Forelimb muscle (tissue), 1 donor: Measurements from ENCODE around the gene GIPC3. TPM values are rescaled to one million over a fixed set of nuclear protein-coding genes. Genes with fewer than 3 reads are reported as not detected.

Source experiments
- DNase-seq: peaks from one replicate; pipeline ENCODE4 v3.0.0-alpha.2; 2013; ENCODE audit warnings: low read depth
- polyA plus RNA-seq: library from polyadenylated mRNA; unstranded; fragments of 120-200 nt; gene quantifications from one replicate; pipeline ENCODE4 v1.2.1, GENCODE V29; 2013; ENCODE audit not compliant: insufficient read length

The GIPC3 gene, protein sequence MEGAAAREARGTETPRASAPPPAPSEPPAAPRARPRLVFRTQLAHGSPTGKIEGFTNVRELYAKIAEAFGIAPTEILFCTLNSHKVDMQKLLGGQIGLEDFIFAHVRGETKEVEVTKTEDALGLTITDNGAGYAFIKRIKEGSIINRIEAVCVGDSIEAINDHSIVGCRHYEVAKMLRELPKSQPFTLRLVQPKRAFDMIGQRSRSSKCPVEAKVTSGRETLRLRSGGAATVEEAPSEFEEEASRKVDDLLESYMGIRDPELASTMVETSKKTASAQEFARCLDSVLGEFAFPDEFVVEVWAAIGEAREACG
- polyA plus RNA-seq: 1.4 TPM

DNA sequence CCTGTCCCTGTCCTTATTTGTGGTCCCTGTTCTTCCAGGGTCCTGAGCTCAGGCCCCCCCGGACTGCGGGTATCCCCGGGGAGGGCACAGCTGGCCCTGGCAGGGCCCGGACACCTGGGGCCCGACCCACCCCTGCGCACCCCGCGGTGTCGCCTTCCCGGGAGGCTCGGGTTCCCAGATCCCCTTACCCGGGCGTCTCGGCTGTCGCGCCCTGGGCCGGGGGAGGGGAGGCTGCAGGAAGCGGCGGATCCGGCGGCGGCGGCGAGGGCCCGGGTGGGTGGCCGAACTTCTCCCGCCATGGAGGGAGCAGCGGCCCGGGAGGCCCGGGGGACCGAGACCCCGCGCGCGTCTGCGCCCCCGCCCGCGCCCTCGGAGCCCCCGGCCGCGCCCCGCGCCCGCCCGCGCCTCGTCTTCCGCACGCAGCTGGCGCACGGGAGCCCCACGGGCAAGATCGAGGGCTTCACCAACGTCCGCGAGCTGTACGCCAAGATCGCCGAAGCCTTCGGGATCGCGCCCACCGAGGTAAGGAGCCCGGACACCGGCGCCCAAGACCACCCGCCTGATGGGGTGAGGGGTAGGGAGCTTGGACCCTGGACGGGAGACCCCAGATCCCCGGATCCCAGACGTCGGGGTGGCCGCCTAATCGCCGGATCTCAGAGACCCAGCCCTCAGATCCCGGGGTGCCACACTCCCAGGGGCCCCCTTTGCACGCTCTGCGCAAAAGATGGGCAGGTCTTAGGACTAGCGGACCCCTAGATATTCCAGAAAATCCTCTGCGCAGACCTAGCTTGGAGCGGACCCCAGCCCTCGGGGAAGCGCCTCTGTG lies at the start of gene GIPC3:
GIPC3 (plus strand) TSS at position 178 of the 826 bp plus-strand sequence; CDS start at position 298, 120 bp downstream.
- DNase-seq: no peak

DNA sequence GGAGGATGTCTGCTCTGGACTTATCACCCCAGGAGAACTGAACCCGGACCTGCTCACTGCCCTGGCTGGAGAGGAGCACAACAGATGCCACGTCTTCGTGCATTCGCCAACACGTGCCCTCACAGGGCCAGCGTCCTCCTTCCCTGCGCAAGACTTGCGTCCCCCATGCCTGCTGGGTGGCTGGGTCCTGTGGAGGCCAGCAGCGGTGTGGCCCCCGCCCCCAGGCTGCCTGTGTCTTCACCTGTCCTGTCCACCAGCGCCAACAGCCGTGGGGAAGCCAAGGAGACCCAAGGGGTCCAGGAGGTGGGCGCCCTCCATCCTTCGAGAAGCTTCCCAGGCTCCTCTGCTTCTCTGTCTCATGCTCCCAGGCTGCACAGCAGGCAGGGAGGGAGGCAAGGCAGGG lies 49.7 kb upstream of the GIPC3 start:
- DNase-seq: no peak

DNA sequence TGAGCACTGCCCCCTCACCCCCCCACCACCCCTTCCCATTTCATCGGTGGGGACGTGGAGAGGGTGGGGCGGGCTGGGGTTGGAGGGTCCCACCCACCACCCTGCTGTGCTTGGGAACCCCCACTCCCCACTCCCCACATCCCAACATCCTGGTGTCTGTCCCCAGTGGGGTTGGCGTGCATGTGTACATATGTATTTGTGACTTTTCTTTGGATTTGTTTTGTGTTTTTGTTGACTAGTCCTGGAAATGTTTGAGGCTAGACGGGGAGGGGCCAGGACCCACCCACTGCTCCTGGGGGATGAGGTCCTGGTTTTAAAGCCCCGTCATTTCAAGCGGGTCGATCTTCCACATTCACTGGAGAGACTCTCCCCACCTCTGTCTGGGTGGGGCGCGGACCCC lies 49.3 kb upstream of the GIPC3 start:
- DNase-seq: no peak

DNA sequence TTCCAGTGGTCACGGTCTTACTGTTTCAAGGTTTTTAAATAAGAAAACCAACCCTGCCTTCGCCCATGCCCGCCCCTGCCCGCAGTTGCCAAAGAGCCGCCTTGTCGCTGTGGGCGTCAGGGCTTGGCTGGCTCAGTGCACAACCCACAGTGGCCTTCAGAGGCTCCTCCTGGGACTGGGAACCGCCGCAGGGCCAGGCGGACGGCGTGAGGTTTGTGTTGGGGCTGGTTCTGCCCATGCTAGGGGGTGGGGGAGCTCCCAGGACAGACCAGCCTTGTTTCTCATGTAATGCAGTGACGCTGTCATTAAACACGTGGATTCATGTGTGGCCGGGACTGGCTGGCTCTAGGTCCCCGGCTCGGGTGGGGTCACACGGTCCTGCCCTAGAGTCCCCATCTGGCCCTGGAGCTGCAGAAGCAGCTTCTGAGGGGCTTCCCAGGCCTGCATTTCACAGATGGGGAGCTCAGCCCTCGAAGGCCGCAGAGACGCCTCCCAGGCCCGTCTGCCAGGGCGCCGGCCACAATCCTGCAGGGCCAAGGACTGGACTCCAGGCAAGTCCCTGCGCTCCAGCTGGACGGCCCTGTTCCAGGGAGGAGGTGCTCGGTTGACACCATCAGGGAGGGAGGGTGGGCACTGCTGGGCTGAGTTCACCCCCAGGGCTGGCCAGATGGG lies 48.7 kb upstream of the GIPC3 start:
- no peak for DNase-seq

DNA sequence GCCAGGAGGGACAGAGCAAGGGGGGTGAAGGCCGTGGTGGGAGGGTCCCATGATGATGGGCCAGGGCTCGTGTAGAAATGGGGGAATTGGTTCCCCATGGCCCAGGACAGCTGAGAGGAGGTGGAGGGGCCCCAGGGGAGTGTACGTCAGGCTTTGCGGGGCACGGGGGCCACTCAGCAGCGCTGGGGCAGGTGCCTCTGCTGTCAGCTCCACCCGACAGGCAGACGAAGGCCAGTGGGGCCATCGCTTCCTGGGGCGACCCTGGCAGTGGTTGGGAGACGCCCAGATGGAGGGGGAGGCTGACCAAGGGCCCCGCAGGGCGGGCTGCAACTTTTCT lies 48.2 kb upstream of the GIPC3 start:
- no peak for DNase-seq

DNA sequence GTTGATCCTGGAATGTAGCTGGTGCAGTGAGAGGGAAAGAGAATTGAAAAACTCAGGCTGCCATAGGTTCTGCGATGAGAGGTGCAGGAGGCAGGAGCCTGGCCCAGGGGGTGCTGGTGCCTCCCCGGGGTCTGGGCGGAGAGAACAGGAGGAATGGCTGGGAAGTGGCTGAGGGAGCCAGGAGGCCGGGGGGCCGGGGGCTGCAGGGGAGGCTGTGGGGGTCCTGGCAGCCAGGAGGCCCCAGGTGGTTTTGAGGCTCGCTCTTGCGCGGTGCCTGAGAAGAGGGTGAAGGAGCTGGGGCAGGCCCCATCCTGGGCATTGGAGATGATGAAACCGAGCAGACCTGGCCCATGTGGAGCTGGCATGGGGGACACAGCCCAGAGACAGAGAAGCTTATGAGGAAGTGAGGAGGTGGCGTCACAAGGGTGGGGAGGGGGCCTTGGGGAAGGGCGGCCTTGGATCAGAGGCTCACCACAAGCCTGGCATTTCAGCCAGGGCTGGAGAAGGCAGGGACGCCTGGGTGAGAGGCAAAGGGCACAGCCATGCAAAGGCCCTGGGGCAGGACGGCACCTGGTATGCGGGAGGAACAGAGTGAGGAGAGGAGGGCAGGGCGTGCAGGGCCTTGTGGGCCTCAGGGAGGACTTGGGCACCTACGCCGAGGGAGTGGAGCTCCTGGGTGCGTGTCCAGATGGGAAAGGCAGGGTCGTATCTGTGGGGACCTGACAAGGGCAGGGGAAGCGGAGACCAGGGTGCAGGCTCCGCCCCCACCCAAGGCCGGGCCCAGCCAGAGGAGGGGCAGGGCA lies 47.6 kb upstream of the GIPC3 start:
- DNase-seq: no peak

DNA sequence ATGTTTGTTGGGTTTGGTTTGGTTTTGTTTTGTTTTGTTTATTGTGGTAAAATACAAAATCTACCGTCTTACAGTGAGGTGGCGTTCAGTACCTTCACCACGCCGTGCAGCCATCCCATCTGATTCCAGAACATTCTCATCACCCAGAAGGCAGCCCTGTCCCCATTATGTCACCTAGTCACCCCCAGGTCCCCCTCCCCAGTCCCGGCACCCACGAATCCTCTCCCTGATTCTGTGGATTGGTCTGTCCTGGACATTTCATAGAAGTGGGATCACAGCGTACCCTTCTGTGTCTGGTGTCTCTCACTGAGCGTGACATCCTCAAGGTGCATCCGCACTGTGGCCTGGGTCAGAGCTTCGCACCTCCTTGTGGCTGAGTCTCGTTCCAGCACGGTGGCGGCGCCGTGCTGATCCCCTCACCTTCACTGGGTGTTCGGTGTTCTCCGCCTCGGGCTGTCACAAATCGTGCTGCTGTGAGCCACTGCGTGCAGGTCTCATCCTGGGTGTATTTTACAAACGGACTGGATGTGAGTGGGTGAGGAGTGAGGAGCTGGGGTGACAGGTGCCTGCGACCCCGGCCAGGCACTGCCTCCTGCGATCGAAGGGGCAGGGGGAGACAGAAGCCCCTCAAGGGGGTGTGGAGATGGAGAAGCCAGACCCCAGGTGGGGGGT lies 46.9 kb upstream of the GIPC3 start:
- no peak for DNase-seq

DNA sequence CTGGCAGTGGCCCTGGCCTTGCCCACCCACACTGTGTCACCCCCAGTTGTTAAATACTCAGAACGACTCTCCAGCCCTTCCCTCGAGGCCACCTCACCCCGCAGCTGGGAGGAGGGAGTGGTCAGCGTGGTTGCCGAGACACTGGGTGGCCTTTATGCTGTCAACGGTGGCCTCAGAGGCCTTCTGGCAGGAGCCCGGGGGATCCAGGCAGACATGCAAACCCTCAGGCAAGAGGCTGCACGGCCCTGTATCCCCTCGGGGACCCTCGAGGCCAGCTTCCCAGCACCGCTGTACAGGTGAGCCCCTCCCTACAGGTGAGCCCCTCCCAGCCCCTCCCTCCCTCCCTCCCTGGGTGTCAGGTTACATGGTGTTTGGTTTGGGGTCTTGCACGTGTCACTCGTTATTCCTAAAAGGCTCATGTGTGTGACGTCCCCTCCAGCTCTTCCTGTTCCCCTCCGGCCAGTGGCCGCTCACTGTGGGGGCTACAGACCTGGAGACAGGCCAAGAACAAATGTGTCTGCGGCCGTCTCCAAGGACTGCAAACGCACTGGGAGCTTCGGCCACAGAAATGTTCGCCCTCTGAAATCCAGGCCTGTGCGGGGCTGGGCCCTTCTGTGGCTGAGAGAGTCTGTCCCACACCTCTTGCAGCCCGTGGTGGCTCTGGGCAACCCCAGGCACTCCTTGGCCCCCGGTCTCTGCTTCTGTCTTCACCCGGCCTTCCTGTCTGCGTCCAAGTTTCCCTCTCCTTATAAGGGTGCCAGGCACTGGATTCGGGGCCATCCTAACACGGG lies 46.1 kb upstream of the GIPC3 start, which contains the start of gene TEKTIP1:
TEKTIP1 (plus strand) TSS at position 210 of the 791 bp plus-strand sequence; CDS start at position 214, 4 bp downstream.
- no peak for DNase-seq

DNA sequence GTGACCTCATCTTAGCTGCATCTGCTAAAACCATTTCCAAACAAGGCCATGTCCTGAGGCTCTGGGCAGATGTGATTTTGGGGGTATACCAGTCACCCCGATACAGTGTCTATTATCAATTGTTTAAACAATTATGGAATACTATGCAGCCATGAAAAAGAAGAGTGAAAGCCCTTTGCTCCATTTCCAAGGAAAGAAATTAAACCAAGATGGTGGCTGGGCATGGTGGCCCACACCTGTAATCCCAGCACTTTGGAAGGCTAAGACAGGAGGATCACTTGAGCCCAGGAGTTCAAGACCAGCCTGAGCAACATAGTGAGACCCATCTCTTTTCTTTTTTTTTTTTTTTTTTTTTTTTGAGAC lies 45.5 kb upstream of the GIPC3 start:
- DNase-seq: no peak

DNA sequence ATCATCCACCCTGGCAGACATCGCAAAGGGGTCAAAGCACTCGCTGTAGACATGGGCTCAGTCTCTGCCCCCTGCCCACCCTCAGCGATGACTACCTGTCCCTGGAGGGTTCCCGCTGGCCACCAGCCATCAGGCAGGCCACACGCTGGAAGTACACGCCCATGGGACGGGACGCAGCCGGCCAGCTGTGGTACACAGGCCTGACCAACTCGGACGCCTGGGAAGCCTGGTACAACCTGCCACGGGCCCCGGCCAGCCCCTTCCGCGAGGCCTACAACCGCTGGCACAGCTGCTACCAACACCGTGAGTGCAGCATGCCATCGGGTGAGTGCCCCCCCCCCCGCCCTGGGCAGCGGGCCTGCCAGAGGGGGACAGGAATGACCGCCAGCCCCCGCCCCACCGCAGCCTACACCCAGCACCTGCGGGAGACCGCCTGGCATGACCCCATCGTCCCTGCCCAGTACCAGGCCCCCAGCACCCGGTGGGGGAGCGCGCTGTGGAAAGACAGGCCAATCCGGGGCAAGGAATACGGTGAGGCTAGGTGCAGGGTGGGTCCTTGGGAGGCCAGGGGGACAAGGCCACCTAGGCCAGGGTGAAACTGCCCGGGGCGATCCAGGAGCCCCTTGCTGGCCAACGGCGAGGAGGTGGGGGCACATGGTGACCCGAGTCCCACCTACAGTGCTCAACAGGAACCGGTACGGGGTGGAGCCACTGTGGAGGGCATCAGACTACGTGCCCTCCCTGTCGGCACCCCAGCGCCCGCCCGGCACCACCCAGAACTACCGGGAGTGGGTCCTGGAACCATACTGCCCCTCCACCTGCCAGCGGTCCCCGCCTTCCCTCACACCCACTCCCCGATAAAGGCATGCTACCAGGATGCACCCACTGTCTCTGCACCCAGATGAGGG lies 41.9 kb upstream of the GIPC3 start:
- DNase-seq: no peak

DNA sequence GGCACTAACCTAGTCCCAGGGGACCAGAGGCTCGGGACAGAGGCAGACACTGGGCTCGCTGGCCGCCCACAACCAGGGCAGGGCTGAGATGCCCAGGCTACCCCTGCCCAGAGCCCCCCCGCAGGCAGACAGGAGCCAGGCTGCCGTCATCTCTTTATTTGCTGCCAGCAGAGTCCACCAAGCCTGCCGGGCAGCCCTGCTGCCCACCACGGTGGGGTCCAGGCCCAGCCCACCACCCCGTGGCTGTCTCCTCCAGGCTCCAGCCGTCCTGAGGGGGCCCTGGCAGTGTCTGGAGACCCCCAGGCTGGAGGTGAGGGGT lies 41.3 kb upstream of the GIPC3 start:
- DNase-seq: no peak

DNA sequence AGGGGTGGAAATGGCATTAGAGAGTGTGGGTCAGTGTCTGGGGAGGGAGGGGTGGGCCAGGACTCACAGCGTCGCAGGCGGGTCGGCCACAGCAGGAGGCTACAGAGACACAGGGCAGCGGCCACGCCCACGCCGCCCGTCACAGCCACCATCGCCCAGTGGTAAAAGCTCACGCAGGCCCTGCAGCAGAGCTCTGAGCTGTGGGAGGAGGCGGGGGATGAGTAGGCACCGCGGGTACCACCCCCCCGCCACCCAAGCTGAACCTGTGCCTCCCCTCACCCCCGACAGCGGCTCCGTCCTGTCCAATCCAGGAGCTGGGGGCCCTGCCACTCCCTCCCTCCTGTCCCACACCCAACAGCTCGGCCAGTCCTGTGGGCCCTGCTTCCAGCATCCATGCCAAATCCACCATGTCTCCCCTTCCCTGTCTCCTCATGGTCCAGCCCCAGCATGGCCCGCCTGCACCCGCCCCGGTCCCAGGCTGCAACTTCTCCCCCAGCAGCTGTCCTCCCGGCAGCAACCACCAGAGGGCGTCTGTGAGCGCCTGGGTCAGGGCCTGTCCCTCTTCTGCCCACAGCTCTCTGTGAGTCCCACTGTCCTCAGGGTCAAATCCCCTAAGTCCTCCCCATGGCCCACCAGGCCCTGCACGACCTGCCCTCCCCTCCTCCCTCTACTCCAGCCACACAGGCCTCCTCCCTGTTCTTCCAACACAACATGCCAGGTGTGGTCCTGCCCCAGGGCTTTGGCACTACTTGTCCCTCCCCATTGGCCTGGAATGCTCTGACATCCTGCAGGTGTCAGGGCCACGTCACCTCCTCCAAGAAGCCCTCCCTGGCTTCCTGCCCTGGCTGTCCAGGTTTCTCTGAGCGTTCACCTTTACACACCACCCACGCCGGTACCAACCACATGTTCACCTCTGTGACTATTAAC lies 40.3 kb upstream of the GIPC3 start:
- no peak for DNase-seq

DNA sequence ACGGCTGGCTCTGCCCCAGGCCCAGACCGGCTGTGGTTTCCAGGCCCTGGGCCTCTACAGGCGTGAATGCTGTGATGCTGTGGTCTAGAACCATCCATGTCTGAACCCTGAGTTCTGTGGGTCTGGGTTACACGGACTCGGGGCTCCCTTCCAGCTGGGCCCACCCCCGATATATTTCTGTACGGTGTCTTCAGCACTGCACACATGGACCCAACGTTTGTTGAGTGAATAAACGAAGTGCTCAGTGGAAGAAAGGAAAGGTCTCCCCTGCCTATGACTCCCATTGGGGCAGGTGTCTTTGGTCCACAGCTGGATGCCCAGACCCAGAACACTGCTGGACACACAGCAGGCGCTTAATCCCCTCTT lies 39.6 kb upstream of the GIPC3 start:
- no peak for DNase-seq

DNA sequence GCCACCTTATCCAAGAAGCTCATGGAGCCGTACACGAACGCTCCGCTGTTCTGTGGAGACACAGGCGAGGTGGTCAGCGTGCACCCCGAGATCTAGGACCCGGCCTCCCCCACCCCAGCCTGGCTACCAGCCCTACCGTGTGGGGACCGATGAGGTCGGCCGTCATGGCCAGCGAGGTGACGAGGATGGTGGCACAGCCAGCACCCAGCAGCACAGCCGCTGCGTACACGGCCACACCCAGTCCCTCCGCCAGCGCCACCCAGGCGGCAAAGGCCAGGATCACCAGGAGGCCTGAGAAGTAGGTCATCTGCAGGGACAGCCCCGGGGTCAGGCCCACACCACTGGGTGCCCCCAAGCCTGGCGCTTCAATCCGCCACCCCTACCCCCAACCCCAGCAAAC lies 39.2 kb upstream of the GIPC3 start:
- no peak for DNase-seq

DNA sequence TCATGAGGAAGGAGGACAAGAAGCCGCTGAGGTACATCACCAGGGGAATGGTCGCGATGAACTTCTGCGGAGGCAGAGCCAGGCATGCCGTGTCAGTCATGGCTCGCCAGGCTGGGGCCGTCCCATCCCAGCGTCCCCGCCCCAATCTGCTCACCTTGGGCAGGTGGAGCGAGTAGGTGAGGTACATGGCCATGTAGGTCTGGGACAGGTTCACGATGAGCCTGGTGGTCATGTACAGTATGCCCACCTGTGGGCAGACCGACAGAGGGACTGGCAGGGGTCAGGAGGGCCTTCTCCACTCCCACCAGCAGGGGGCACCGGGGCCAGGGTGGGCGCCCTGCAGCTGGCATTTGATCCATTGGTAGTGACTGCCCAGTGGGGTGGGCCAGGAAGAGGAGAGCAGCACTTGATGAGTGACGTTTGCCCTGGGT lies 38.0 kb upstream of the GIPC3 start:
- no peak for DNase-seq

DNA sequence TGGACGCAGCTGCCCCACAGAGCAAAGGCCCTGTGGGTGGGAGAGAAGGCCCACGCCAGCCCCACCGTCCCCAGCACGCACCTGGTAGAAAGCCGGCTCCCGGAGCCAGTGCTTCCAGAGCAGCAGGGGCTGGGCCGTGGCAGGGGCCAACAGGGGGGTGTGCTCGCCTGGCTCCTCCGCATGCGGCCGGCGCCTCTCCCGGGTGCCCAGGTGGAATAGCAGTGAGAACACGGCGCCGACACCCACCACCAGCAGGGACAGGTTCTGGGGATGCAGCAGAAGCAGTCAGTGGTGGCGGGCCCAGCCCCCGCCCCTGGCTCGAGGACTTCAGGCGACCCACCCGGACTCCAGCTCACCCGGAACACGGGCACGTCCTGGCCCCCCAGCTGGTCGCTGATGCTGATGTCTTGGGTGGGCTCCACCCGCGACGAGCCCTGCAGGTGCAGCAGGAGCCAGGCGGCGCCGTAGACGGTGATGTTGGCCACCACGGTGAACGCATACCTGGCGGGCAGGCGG lies 37.5 kb upstream of the GIPC3 start:
- DNase-seq: no peak

DNA sequence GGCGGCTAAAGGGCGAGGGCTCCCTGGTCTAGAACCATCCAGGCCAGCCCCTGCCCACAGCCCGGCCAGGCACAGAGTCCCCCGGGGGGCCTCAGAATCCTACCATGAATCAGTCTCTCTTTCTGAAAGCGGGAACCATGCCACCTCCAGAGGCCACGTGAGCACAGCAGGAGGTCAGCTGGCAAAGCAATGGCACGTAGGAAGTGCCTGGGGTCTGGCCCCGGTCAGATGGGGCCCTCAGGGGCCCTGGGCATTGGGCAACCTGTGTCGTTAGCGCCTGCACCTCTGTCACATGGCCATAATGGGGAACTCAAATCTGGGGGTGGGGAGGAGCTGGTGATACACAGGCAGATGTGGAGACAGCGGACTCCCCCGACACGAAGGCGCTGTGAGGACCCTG lies 36.7 kb upstream of the GIPC3 start:
- no peak for DNase-seq

DNA sequence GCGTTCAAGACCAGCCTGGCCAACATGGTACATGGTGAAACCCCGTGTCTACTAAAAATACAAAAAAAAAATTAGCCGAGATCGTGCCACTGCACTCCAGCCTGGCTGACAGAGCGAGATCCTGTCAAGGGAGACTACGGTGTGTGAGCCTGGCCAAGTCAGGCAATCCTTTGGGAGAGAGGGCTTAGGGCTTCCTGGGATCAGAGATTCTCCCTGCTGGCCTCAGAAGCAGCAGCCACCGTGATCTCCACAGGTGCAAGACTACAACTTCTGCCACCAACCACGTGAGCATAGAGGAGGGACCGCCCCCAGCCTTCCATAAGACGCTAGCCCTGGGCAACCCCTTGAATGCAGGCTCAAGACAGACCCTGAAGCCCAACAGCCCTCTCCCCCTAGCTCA lies 35.5 kb upstream of the GIPC3 start:
- DNase-seq: no peak
